T-helper 2 cell treated with Interferon-gamma antibody and Interleukin-4, amounts not matched to agents 5 μg/mL and 100 μg/mL, for 36 hours (primary cell): ENCODE data around the gene CELA3A.

Source experiments
- DNase-seq: peaks from one replicate; pipeline ENCODE4 v3.0.0; 2021; ENCODE audit warnings: low spot score
- H3K27ac Mint-ChIP-seq: one replicate; pipeline ENCODE4 v1.8.0; 2021; ENCODE audit warnings: mild to moderate bottlenecking, mixed read lengths
- H3K27me3 Mint-ChIP-seq: one replicate; pipeline ENCODE4 v1.8.0; 2021; ENCODE audit warnings: low read depth, mixed read lengths
- H3K36me3 Mint-ChIP-seq: one replicate; pipeline ENCODE4 v1.8.0; 2021; ENCODE audit warnings: low read depth, mixed read lengths
- H3K4me1 Mint-ChIP-seq: one replicate; pipeline ENCODE4 v1.8.0; 2021; ENCODE audit warnings: low read depth, mixed read lengths
- H3K4me3 Mint-ChIP-seq: one replicate; pipeline ENCODE4 v1.8.0; 2022; ENCODE audit warnings: mild to moderate bottlenecking, moderate library complexity, mixed read lengths
- H3K9me3 Mint-ChIP-seq: one replicate; pipeline ENCODE4 v1.8.0; 2021; ENCODE audit warnings: mixed read lengths

CELA3A gene

GRCh38 chr1:22041505-22041904, 40.0 kb downstream of the CELA3A start:
- Mint-ChIP-seq H3K27ac (peak overlapping the region; percentile 58), H3K4me1 (peaks cover 47% of the 10 kb centered on the region), H3K9me3 (peaks cover 6% of the 10 kb centered on the region), H3K36me3 (peaks cover 5% of the 10 kb centered on the region), H3K4me3 (peak overlapping the region; percentile 16), H3K27me3 (no peaks in the 10 kb centered on the region)
- no peak for DNase-seq

GRCh38 chr1:22043198-22043769, 41.8 kb downstream of the CELA3A start:
- peaks cover 6% of the 10 kb centered on the region for H3K9me3 Mint-ChIP-seq
- H3K4me1 Mint-ChIP-seq, result peaks cover 45% of the 10 kb centered on the region
- H3K27me3 Mint-ChIP-seq, result no peaks in the 10 kb centered on the region
- peaks cover 5% of the 10 kb centered on the region for H3K36me3 Mint-ChIP-seq
- peak overlapping the region; percentile 10 for H3K27ac Mint-ChIP-seq
- no peak for DNase-seq
- no peak overlapping the region for H3K4me3 Mint-ChIP-seq

DNA sequence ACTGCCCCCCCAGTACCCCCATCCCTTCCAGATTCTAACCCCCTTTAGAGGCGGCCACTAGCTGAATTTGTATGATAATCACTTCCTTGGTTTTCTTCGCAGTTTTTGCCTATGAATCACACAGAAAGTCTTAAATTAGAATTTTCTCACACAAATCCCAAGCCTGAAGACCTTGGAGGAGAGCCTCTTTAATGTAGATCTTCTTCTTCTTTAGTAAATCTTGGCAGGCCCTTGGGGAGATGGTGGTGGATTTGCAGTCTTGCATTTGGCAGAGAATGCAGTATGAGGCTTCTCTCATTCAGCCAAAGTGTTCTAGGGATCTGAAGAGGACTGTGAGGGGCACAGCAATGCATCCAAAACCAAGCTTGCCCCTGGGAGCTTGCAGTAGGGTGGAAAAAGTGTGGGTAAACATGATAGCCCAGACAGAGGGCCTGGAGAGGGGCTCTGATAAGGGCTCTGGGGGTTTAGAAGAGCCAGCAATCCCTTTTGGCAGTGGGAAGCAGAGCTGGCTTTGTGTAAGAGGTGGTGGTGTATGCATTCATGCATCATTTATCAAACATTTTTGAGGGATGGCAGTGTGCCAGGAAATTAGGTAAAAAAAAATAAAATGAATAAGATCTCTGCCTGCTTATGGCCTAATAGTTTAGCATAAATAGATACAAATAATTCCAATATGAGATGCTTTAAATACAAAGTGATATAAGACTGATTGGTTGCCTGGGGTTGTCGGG, 43.4 kb downstream of the CELA3A start:
- Mint-ChIP-seq H3K27ac (peak overlapping the region; percentile 13), H3K36me3 (peaks cover 5% of the 10 kb centered on the region), H3K9me3 (peaks cover 6% of the 10 kb centered on the region), H3K4me3 (no peak overlapping the region), H3K27me3 (no peaks in the 10 kb centered on the region), H3K4me1 (peaks cover 51% of the 10 kb centered on the region)
- no peak for DNase-seq

- H3K4me3 Mint-ChIP-seq, result no peak overlapping the region
These were observed 44.3 kb downstream of the CELA3A start for GRCh38 chr1:22045604-22046228.

DNA sequence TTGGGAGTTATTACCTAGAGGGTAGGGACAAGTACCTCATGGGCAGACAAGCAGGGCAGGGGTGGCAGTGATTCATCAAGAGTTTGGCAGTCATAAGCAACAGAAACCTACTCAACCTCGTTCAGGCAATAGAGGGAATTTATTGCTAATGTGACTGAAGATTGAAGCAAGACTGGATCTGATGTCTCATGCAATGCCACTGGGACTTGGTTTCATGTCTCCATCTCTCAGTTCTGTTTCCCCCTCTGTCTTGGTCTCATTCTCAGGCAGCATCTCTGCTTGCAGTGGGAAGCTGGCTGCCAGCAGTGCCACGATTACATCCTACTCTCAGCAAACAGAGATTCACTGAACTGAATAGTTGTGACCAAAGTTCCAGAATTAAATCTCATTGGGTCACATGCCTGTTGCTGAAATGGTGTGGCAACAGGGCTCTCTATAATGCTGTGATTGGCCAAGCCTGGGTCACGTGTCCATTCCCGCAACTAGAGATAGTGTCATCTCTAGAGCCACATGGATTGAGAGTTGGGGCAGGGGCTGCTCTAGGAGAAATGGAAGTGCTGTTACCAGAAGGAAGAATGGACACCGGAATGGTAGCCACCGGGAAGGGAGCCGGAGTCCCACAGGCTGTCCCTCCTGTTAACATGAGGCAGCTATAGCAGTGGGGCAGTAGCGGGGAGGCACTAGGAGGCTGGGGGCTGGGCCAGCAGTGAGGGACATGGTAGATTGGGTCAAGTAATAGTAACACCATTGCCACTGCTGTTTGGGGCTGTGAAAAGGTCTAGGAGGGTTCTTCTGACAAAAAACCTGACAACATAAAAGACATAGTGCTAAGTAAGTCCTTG, 47.1 kb downstream of the CELA3A start:
- Mint-ChIP-seq H3K4me3 (peak overlapping the region; percentile 27), H3K36me3 (peaks cover 9% of the 10 kb centered on the region), H3K9me3 (peaks cover 6% of the 10 kb centered on the region), H3K27ac (peak overlapping the region; percentile 77), H3K4me1 (peaks cover 36% of the 10 kb centered on the region), H3K27me3 (no peaks in the 10 kb centered on the region)
- peak; percentile 63 for DNase-seq

More at GRCh38 chr1:22045604-22046228, 44.3 kb downstream of the CELA3A start:
- Mint-ChIP-seq H3K27me3 (no peaks in the 10 kb centered on the region), H3K4me1 (peaks cover 47% of the 10 kb centered on the region), H3K36me3 (peaks cover 5% of the 10 kb centered on the region), H3K27ac (peak overlapping the region; percentile 13), H3K9me3 (peaks cover 6% of the 10 kb centered on the region)
- DNase-seq, result no peak

- no peak overlapping the region for H3K4me3 Mint-ChIP-seq
- H3K9me3 Mint-ChIP-seq, result peaks cover 2% of the 10 kb centered on the region
- H3K27ac Mint-ChIP-seq, result no peak overlapping the region
- H3K36me3 Mint-ChIP-seq, result peaks cover 21% of the 10 kb centered on the region
- H3K4me1 Mint-ChIP-seq, result peaks cover 37% of the 10 kb centered on the region
- H3K27me3 Mint-ChIP-seq, result no peaks in the 10 kb centered on the region
- no peak for DNase-seq
These were observed 48.9 kb downstream of the CELA3A start for GRCh38 chr1:22050330-22050729.

DNA sequence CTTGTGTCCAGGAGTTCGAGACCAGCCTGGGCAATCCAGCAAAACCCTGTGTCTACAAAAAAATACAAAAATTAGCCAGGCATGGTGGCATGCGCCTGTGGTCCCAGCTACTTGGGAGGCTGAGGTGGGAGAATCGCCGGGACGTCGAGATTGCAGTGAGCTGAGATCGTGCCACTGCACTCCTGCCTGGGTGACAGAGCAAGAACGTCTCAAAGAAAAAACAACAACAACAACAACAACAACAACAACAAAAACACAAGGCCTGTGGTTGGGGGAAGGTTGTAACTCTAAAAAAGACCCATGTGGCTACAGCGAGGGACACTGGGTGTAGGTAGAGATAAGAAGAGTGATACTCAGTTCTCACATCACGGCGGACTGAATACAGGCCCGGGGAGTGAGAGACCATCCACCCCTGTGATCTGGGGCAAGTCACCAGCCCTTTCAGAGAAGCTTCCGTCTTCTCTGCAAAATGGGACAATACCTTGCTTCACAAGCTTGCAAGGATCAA, 50.2 kb downstream of the CELA3A start:
- H3K9me3 Mint-ChIP-seq, result peaks cover 6% of the 10 kb centered on the region
- DNase-seq, result no peak
- H3K4me1 Mint-ChIP-seq, result peaks cover 47% of the 10 kb centered on the region
- H3K27ac Mint-ChIP-seq, result peak overlapping the region; percentile 96
- H3K36me3 Mint-ChIP-seq, result peaks cover 31% of the 10 kb centered on the region
- H3K27me3 Mint-ChIP-seq, result no peaks in the 10 kb centered on the region
- H3K4me3 Mint-ChIP-seq, result peak overlapping the region; percentile 84

GRCh38 chr1:22052115-22053016, 50.9 kb downstream of the CELA3A start, which contains the start of gene CDC42:
TSS of gene CDC42 (plus strand) at chr1:22052709. CDS start at chr1:22078479, 25,770 bp downstream.
- Mint-ChIP-seq H3K27ac (peak within 1 kb of the TSS; percentile 99), H3K4me1 (peaks cover 51% of the 10 kb centered on the region), H3K4me3 (peak within 1 kb of the TSS; percentile 99), H3K36me3 (peaks cover 38% of the 10 kb centered on the region), H3K9me3 (peaks cover 6% of the 10 kb centered on the region), H3K27me3 (no peaks in the 10 kb centered on the region)
- peak; percentile 95 for DNase-seq

DNA sequence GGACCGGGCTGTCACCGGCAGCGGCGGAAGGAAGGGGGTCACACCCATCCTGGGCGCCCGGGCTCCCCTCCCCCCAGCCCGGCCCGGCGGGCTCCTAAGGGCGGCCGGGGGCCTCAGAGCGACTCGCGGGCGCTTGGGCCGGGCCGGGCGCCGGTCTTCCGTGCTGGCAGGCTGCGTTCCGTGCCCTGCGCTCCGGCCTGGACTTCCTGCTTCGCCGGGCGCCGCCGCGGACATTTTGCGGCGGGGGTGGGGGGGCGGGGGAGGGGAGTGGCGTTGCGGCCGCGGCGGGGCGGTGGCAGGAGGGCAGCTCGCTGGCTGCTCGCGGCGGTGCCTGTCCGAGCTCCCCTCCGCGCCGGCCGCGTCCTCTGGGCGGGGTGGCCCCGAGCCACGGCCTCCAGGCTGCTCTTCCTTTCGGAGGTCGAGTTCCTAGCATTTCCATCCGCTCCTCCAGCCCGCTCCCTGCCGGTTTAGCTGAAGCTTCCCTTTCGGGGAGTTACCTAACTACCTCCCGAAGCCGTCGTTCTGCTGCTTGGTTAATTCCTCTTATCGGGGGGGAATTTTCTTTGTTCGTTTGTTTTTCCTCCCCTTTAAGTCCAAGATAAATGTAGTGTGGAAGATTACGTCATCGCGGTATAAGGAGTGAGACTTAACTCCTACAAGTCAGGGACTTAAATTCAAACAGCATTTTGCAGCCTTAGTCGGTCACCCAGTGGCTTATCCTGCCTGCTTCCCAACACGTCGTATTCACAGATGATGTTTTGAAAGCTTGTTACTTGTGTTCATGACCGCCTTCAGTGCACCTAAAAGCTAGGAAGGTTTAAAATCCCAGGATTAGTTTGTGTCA, 51.8 kb downstream of the CELA3A start:
- H3K36me3 Mint-ChIP-seq, result peaks cover 46% of the 10 kb centered on the region
- H3K27me3 Mint-ChIP-seq, result no peaks in the 10 kb centered on the region
- peak overlapping the region; percentile 99 for H3K27ac Mint-ChIP-seq
- peak overlapping the region; percentile 99 for H3K4me3 Mint-ChIP-seq
- DNase-seq, result peak; percentile 57
- H3K4me1 Mint-ChIP-seq, result peaks cover 50% of the 10 kb centered on the region
- peaks cover 6% of the 10 kb centered on the region for H3K9me3 Mint-ChIP-seq

- peaks cover 6% of the 10 kb centered on the region for H3K9me3 Mint-ChIP-seq
- H3K27ac Mint-ChIP-seq, result peak overlapping the region; percentile 99
- no peaks in the 10 kb centered on the region for H3K27me3 Mint-ChIP-seq
- peak overlapping the region; percentile 99 for H3K4me3 Mint-ChIP-seq
- H3K36me3 Mint-ChIP-seq, result peaks cover 46% of the 10 kb centered on the region
- H3K4me1 Mint-ChIP-seq, result peaks cover 42% of the 10 kb centered on the region
- no peak for DNase-seq
These were observed 52.7 kb downstream of the CELA3A start for GRCh38 chr1:22053861-22054770.

DNA sequence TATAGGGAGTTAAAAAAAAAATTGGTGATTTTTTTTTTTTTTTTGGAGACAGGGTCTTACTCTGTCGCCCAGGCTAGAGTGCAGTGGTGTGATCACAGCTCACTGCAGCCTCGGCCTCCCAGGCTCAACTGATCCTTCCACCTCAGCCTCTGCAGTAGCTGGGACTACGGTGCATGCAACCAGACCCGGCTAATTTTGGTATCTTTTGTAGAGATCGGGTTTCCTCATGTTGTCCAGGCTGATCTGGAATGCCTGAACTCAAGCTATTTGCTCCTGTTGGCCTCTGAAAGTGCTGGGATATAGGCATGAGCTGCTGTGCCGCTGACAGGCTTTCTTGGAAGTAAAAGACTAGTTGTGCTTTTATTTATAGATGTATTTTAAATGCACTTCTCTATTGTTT, 54.0 kb downstream of the CELA3A start:
- H3K36me3 Mint-ChIP-seq, result peaks cover 48% of the 10 kb centered on the region
- H3K4me1 Mint-ChIP-seq, result peaks cover 40% of the 10 kb centered on the region
- peak overlapping the region; percentile 38 for H3K27ac Mint-ChIP-seq

More for the DNA sequence above, 54.0 kb downstream of the CELA3A start:
- DNase-seq, result no peak
- Mint-ChIP-seq H3K4me3 (peak overlapping the region; percentile 64), H3K27me3 (no peaks in the 10 kb centered on the region), H3K9me3 (peaks cover 6% of the 10 kb centered on the region)
